GM19455 (cell line): ENCODE results near the gene CROT.
"Not testable (repeated sequence)": the region's sequence is repeated elsewhere in the genome, so short reads cannot be mapped to it uniquely, and the experiment has no call there.

Experiments used
- ATAC-seq: cut with Tn5 transposase; IDR thresholded peaks from one replicate; pipeline ENCODE4 v1.9.1; 2021; ENCODE audit not compliant: unreplicated experiment

CROT gene, protein sequence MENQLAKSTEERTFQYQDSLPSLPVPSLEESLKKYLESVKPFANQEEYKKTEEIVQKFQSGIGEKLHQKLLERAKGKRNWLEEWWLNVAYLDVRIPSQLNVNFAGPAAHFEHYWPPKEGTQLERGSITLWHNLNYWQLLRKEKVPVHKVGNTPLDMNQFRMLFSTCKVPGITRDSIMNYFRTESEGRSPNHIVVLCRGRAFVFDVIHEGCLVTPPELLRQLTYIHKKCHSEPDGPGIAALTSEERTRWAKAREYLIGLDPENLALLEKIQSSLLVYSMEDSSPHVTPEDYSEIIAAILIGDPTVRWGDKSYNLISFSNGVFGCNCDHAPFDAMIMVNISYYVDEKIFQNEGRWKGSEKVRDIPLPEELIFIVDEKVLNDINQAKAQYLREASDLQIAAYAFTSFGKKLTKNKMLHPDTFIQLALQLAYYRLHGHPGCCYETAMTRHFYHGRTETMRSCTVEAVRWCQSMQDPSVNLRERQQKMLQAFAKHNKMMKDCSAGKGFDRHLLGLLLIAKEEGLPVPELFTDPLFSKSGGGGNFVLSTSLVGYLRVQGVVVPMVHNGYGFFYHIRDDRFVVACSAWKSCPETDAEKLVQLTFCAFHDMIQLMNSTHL

DNA sequence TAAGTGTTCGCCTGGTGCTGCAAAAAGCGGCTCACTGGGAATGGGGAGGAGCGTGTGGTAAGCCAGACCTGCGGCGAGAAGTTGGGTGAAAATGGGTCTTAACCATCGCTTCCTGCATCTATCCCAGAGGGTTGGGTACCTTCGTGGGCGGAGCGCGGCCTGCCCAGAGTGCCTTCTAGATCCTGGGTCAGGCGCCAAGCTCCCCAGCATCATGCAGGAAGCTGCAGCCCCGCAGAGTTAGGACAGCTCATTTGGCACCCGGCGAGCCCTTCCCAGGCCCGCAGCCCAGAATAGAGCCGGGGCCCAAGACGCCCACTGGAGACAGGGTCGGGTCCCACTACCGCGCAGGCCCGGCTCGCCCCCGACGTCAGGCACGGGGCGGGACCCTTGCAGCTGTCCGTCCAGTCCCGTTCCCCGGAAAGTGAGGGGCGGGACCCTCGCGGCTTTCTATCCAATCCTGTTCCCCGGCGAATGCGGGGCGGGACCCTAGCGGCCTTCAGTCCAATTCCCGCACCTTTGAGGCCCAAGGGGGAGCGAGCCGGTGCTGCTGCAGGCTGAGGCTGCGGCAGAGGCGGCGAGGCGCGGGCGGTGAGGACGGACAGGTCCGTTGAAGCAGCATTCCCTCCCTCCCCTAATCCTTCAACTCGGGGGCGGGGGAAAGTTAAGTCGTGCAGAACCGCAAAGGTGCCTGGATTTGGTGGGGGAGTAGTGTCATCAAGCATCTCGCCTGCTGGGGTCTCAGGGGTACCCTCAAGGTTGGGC, at the start of gene CROT:
TSS of gene CROT (plus strand) at position 499 of the 762 bp plus-strand sequence. CDS start 3,405 bp downstream, outside the sequence.
- peak; percentile 99 for ATAC-seq

DNA sequence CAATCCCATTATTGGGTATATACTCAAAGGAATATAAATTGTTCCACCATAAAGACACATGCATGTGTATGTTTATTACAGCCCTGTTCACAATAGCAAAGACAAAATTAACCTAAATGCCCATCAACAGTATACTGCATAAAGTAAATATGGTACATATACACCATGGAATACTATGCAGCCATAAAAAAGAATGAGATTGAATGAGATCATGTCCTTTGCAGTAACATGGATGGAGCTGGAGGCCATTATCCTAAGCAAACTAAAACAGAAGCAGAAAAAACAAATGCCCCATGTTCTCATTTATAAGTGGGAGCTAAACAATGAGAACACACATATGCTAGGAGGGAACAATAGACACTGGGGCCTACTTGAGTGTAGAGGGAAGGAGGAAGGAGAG, 44.7 kb upstream of the CROT start:
- ATAC-seq = no peak

DNA sequence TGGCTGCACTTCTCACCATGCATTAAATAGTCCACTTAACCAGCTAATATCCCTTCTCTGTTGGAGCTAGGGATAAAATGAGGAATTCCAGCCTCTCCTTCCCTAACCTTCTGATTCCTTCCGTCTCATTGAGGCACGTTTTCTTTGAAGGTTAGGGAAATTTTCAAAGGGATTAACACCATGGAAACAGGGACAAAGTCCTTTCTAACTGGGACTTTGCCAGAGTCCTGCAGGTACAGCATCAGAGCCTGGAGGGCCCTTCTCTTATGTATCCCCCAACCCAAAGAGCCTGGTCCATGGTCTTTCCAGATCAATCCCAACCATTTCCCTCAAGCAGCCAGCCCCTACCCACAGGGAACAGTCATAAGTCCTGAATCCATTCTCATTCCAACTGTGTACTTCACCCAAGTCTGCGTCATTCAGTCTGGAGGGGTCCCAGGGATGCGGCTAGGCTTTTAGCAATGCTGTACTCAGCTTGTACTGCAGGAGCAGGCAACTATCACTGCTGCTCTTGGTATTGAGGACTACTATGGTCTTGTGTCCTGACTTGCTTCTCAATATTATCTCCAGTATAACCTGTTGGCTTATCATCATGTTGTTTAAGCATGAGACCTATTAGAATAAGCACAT, 34.6 kb upstream of the CROT start:
- no peak for ATAC-seq

DNA sequence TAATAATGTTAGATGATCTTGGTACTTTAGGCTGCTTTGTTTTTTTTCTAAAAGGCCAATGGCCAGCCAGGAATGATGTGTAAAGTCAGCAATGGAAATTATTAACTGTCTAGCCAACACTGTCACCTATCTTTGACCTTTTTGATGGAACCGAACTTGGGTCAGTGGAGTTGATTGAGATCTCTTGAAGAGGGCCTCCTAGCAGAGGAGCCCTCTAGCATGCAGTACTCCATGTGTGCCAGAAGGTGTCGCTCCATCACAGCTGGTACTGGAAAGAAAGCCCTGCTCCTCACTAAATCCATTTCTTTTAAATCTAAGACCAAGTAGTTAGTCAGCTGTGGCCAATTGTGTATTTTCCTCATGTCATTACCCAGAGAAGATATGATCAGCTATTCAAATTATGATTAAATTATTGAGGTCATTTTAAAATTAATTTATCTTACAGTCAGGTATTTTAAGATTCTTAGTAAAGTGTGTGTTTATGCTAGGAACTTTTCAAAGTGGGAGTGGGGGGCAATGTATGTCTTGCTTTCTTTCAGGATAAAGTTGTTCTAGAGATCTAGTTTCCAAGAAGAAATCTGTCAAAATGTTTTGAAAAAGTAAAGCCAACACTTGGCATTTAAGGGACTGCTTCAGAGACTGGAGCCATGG, 33.1 kb upstream of the CROT start:
- peak; percentile 62 for ATAC-seq

DNA sequence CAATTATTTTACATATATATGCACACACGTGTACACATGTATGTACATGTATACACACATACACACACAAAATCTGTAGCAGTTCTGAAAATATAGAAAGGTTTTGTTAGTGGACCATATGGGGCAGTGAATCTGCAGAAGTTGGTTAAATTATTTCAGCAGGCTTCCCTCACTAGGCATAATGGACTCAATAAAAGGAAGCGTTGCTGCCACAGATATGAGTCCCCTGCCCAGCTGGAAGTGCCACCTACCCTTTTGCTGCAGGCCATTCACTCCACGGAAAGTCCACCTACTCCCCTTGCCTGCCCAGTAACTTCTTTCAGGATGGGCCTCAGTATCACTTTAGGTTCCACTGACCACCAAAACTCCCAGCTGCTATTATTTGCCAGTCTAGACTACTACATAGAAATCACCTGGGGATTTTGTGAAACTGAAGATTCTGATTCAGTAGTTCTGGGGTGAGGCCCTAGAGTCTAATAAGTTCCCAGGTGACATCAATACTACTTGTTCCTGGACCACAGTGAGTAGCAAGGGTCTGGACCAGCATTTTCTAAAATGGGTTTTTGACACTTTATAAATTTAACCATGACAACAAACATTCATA, 29.3 kb upstream of the CROT start:
- peak; percentile 72 for ATAC-seq

DNA sequence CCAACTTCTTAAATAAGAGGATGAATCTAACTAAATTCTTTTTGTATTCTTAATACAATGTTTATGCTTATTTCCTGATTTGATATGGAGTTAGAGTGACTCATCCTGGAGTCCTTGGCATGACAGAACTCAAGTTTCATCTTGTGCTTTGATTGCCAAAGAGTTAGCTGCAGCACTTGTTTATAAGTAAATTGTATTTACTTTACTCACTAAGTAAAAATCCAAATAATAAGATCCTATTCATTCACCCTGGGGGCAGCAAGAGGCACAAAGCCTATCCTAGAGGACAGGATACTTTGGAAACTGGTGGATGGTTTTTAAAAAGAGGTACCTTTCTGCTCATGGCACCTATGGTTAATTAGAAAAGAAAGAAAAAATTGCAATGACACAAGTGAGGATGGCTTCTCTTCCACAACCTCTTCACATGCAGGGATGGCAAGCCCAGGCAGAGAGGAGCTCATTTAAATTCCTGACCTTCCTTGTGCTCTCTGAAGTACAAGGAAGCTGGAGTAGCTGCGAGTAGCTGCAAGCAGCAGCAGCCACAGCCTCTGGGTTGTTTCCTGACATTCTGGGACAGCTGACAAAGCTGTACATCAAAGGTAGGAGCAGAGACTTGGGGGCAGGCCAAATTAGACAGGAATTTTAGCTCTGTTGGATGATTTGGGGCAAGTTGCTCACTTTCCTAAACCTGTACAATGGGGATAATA, 28.5 kb upstream of the CROT start:
- no peak for ATAC-seq

DNA sequence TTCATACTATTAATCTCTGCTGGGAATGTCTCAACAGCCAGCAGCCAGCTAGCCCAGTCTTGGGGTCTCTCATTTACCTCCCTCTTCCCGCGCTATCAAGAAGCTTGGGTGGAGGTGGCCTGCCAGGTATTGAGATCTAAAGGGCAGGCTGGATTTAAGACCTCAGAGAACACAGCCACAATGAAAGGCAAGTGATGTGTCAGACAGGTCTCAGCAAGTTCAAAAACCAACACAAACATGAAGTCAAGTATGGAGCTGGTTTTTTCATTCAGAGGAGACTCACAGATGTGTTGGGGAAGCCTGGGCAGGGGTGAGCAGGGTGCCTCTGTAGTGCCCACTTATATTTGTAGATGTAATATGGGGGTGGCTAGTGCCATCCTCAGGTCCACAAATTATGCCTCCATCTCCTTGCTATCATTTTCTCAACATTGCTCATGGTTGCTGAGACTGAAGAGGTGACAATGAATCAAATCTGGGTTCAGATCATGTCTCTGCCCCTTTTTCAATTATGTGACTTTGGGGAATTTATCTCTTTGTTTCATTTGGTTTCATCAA, 27.7 kb upstream of the CROT start:
- no peak for ATAC-seq

DNA sequence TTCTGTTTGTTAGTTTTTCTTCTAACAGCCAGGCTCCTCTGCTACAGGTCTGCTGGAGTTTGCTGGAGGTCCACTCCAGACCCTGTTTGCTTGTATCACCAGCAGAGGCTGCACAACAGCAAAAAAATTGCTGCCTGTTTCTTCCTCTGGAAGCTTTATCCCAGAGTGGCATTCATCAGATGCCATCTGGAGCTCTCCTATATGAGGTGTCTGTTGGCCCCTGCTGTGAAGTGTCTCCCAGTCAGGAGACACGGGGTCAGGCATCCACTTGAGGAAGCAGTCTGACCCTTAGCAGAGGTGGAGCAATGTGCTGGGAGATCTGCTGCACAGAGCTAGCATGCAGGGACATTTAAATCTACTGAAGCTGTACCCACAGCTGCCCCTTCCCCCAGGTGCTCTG, 26.7 kb upstream of the CROT start:
- ATAC-seq = no peak

DNA sequence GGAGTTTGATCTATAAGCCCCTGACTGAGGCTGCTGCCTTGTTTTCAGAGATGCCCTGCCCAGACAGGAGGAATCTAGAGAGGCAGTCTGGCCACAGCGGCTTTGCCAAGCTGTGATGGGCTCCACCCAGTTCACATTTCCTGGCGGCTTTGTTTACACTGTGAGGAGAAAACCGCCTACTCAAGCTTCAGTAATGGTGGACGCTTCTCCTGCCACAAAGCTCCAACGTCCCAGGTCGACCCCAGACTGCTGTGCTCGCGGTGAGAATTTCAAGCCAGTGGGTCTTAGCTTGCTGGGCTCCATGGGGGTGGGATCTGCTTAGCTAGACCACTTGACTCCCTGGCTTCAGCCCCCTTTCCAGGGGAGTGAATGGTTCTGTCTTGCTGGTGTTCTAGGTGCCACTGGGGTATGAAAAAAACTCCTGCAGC, 26.3 kb upstream of the CROT start:
- not testable (repeated sequence) for ATAC-seq

DNA sequence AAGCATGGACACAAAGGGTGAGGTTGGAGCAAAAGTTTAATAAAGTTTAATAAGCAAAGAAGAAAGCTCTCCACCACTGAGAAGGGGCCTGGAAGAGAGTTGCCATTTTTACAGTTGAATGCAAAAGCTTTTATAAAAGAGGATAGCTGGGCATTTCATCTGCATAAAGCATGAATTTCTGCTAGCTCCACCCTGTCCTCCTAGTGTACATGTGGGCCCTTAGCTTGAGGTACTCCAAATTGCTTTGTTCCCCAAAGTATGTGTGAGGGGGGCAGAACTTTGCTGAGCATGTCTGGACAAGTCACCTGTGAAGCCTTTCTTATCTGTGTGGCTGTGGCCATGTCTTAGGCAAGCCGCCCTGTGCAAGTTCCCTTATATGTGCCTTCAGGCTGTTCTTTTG, 22.6 kb upstream of the CROT start:
- no peak for ATAC-seq

DNA sequence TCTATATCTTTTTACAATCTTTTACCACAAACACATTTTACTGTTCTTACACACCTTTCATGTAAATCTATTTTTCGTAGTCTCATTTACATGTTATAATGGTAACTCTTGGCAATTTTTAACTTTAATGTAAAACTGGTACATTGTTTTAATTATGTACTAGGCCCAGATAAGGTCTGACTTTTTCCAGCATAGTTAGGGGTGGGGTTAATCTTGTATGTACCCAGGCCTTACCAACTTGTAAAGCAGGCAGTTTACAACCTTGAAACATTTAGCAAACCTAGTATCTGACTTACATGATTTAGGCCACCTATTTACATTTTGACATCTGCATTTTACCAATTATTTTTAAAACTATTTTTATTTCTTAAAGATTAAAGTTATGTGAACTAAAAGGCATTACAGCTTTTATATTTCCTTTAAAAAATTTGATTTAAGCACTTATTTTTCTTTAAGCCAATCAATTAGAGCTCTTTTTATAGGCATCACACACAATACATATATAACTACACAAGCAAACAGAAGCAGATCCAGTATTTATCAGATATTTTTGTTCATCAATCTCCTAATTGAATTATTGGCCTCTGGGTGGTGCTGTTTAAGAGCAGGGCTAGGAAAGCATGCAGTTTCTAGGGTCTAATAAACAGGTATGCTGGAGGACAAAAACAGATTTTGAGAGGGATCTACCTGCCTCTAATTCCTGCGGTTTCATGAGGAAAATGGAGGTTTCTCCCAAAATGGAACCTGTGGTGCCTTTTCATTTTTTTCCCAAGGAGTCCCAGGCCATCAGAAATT, 19.7 kb upstream of the CROT start:
- ATAC-seq = no peak

DNA sequence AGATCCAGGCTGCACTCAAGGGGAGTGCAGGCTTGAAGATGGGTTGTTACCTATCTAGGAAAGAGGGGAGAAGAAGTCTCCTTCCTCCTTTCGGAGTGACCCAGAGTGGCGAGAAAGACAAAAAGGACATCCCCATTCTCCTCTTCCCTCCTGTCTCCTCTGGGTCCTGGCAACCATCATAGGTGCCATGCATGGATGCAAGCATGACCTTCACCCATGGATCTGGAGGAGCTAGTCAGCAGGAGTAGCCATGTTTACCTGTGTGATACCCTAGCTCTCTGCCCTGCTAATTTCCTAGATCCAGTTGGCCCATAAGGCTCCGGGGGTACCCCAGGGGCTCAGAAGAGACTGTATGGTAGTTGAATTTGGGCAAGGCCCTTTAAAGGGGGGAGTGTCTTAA, 17.2 kb upstream of the CROT start:
- no peak for ATAC-seq

DNA sequence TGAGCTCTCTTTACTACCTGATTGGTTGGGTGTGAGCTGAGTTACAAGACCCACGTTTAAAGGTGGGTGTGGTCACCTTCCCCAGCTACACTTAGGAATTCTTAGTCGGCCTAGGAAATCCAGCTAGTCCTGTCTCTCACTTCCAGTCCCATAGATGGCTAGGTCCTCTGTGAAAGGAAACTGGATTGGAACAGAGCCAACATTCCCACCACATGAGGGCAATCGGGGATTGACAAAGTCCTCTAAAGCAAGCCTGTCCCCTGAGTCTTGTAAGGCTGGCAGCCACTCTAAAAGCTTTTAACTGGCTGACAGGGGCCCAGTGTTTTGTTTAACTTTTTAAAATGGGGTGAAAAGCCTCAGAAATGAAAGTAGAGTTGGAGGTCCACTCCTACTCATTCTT, 15.1 kb upstream of the CROT start:
- no peak for ATAC-seq

DNA sequence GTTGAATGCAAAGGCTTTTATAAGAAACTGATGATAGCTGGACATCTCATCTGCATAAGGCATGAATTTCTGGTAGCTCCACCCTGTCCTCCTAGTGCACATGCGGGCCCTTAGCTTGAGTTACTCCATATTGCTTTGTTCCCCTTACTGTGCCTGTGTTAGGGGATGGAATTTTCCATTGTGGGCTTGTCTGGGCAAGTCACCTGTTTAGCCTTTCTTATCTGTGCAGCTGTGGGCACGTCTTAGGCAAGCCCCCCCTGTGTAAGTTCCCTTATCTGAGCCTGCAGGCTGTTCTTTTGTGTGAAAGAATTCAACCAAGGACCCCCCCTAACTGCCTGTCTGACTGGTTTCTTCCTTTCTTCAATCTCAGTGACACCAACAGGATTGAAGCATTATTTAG, 14.5 kb upstream of the CROT start:
- no peak for ATAC-seq

DNA sequence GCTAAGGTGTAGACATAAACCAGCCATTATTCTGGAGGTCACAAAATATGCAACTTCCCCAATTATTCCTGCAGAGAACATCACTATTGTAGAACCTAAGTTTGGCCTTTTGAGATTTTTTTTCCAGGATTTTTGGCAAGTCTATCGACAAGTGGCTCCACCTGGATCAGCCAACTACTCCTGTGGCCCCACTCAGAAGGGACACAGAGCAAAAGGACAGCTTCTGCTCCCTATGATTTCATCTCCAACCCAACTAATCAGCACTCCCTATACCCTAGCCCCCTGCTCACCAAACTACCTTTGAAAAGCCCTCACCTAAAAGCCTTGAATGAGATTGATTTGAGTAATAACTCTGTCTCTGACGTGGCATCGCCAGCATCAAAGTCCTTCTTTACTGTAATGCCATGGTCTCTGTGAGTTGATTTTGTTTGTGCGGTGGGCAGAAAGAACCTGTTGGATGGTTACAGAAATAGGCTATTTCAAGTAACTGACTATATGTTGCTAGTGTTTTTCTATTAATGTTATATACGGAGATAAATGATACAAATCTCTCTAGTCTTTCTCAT, 13.7 kb upstream of the CROT start:
- no peak for ATAC-seq

DNA sequence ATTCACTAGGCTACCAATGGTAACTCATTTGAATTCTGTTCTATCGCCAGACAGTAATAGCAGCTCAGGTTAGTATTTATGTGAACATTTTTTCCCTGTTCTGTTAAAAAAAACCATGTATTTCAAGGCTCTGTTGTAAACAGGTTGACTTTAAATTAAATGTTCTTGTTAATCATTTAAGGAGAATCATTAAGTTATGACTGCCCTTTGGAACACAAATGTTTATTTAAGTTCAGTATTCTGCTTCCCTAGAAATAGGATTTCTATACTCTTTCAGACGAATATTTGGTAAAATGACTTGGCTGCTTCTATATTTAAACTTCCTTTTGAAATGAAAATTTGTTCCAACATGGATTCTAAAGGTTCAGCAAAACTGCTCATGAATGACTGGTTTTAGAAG, 13.1 kb upstream of the CROT start:
- ATAC-seq = no peak

DNA sequence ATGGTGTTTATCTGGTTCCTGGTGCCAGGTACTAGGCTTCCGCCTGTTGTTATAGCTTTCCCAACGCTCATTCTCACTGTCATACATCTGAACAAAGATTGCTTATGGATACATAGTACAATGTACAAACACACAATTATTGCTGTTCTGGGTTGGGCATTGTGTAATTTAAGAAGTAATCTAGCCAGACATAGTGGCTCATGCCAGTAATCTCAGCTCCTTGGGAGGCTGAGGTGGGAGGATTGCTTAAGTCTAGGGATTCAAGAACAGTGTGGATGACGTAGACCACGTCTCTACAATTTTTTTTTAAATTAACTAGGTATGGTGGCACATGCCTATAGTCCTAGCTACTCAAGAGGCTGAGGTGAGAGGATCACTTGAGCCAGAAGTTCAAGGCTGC, 9.3 kb upstream of the CROT start:
- no peak for ATAC-seq

DNA sequence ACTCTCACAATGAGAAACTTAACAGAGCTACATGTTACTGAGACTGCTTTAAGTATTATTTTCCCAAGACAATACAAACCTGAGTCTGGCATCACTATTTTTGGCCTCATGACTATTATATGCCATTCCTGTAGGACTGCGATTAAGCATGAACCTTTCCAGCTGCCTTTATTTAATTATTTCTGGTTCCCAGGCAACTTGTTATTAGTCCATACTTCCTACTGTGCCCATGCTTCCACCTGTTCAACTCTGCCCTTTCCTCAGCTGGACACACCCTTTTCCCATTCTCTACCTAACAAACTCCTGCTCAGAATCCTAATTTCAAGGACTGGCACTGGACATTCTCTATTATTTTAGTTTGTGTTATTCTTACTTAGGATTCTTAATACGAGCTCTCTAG, 8.1 kb upstream of the CROT start:
- ATAC-seq = no peak
